ENCODE measurements around the gene IL17B. TPM values are rescaled to one million over a fixed set of nuclear protein-coding genes. Genes with fewer than 3 reads are reported as not detected.

The IL17B gene
- polyA plus RNA-seq, 3 donors: 0.69 to 1.6 (median 1.3) TPM

- no peak for DNase-seq (ENCODE audit: low read depth in 3 of 3, low spot score in 2 of 3)
Observed at GRCh38 chr5:149415066-149415967, 36.2 kb upstream of the IL17B start.

- DNase-seq (ENCODE audit: low read depth in 3 of 3, low spot score in 2 of 3): no peak
Observed at GRCh38 chr5:149414405-149415065, 35.4 kb upstream of the IL17B start.

- DNase-seq (ENCODE audit: low read depth in 3 of 3, low spot score in 2 of 3): no peak
Observed at GRCh38 chr5:149413477-149414210, 34.6 kb upstream of the IL17B start.

DNA sequence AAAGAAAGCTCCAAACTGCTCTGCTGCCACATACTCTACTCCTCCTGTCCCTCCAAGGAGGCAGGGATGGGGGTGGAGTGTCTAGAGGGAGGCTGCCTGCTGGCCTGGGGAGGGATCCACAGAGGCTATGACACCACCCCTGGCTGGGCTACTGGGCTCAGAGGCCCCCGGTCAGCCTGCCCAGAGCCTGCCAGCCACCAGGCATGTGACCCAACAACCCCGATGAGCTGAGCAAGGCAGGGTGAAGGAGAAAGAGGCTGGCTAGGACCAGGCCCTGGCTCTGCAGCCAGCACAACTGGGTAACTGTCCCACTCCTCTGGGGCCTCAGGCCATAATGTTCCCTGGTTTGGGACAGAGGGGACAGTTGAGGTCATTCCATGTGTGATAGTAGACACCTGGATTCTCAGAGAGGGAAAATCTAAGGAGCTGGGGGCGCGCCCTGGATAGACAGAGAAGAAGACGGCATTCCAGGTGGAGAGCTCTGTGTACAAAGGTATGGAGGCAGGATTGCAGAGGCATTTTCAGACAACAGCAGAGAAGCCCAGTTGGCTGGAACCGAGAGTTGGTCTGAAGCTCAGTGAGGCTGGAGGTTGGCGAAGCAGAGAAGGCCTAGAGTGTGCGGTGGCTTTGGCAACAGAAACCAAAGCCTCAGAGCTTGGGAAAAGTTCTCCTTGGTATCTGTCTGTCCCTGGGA is 33.8 kb upstream of the IL17B start:
- DNase-seq (ENCODE audit: low read depth in 3 of 3, low spot score in 2 of 3): no peak

- DNase-seq (ENCODE audit: low read depth in 3 of 3, low spot score in 2 of 3): no peak
Observed at GRCh38 chr5:149411738-149412519, 32.8 kb upstream of the IL17B start.

GRCh38 chr5:149410721-149411432 is 31.8 kb upstream of the IL17B start:
- DNase-seq (ENCODE audit: low read depth in 3 of 3, low spot score in 2 of 3): no peak

DNA sequence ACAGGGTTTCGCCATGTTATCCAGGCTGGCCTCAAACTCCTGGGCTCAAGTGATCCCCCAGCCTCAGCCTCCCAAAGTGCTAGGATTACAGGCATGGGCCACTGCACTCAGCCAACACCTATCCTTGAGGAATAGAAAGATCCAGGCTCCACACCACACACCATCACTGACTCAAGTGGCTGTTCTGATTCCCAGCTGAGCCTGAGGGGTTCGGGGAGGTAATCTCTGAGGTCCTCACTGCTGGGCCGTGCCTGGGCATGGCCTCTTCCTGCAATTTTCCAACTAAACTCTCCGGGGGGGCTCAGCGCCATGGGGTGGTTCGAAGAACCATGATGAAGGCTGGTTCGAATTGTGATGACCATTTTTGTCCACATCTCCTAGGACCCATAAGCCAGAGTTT is 31.0 kb upstream of the IL17B start:
- no peak for DNase-seq (ENCODE audit: low read depth in 3 of 3, low spot score in 2 of 3)

DNA sequence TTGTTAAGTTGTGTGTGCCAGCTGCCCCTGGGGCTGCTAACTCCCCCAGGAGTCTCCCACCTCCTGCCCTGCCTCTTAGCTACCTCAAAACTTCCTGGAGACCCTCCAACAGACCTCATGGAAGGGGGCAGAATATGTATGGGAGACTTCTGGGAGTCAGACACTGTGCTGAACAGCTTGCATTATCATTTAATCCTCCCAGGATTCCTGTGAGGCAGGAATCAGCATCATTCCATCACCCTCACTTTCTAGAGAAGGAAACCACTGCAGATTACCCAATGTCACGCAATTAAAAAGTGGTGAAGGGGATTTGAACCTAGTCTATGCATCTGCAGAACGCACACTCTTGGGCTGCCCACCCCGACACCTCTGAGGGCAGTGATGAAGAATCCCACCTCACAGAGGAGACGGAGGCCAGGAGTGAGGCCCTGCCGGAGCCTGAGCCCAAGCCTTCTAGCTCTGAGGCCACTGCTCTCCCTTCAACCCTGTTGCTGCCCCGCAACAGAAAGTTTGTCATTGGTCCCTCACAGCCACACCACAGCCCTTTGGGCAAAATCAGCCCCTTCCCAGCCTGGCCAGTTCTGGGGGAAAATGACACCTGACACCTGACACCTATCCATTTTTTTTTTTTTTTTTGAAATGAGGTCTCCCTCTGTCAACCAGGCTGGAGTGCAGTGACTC is 30.3 kb upstream of the IL17B start:
- DNase-seq (ENCODE audit: low read depth in 3 of 3, low spot score in 2 of 3): no peak

DNA sequence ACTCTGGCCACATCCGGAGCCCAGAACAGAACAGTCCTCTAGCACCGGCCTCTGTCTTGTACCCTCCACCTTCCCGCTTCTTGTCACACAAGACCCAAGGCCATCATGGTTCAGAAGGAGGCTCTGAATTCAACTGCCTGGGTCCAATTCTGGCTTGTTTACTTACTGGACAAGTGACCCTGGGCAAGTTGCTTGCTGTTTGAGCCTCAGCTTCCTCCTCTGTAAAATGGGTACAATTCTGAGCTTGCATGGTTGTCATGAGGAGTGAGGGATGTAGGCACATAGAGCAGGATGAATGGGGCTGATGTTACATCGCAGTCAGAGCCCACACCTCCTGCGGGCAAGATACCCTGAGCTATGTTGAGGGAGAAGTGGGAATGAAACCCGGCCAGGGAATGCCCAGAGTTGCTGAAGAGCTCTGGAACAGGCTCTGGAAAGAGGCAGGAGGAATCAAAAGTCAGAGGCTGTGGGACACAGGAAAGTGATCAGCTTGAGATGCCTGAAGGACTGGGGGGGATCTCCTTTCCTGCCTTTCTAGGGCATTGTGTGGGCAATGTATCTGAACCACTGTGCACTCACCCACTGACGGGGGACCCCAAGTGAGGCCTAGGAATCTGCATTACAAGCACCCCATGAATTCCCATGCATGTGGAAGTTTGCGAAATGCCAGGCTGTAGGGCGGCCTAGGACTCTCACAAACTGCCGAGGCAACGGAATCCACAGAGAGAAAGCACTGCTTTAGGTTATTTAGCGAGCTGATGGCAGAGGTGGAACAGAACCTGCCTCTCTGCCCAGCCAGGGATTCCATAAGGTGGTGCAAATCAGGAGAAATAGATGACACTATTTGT is 29.4 kb upstream of the IL17B start:
- no peak for DNase-seq (ENCODE audit: low read depth in 3 of 3, low spot score in 2 of 3)

DNA sequence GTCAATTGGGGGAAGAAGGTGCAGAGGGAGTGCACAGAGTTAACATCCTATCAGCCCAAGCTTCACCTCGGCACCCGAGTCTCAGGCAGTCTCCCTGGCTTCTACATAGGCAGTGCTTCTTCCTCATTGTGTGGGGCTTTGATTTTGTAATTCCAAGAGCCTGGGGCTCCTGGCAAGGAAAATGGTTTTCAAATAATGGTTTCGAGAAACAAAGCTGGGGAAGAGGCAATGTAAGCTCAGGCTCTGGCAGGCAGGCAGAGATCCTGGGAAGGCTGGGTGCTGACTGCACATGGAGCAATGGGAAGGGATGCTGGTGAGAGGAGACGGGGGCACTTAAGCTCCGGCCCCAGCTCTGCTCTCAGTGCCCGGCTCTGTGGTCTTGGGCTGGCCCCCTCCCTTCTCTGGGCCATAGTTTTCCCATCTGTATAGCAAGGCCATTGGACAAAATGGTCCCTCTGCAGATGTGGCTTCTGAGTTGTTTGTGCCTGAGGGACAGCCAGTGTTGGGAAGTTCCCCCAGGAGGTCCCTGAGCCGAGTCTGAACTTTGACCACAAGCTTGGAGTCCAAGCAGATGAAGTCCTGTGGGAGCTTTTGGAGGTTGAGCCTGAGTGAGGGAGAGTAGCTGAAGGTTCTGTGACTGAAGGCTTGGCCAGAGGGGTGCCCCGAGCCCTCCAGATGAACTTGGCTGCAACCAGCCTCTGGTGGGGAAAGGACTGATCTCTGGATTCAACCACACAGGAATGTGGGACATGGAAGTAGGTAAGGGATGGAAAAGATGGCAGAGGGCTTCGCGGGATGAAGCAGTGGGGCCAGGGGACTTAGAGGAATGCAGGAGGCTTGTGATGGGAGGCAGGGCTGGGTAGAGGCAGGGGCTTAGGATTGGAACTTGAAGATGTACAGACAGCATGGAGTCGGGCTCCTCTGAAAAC is 28.5 kb upstream of the IL17B start:
- no peak for DNase-seq (ENCODE audit: low read depth in 3 of 3, low spot score in 2 of 3)

- no peak for DNase-seq (ENCODE audit: low read depth in 3 of 3, low spot score in 2 of 3)
Observed at GRCh38 chr5:149406979-149407306, 27.9 kb upstream of the IL17B start.

DNA sequence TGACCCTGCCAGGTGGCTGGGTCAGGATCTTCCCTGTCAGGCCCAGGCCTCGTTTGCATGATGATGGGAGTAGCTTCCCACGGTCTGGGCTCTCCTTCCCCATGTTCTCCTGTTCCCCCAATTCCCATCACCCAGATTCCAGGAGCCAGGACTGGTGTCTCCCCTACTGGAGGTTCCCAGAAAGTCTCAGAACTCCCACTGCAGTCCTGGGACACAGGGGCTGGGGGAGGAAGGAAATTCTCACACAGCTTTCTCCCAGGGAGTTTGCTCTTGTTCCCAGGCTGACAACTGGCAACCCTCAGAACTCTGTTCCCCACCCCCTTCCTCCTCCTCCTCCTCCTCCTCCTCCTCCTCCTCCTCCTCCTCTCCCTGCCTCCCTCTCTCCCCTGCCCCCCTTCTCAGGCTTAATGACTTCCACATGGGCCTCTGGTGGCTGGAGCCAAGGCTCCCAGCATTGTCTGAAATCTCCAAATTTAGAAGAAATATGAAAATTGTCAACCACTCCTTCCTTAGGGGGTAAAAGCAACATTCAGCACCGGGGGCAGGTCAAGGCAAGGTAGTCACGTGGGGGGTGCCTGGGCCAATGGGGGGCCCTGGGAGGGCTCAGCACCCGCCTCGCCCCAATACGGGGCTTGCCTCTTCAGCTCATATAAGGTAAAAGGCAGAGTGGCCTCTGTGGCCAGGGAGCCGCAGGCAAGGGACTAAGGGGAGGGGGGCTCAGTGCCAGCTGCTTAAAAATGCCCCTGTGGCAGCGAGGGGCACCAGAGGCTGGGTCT is 27.3 kb upstream of the IL17B start:
- no peak for DNase-seq (ENCODE audit: low read depth in 3 of 3, low spot score in 2 of 3)

DNA sequence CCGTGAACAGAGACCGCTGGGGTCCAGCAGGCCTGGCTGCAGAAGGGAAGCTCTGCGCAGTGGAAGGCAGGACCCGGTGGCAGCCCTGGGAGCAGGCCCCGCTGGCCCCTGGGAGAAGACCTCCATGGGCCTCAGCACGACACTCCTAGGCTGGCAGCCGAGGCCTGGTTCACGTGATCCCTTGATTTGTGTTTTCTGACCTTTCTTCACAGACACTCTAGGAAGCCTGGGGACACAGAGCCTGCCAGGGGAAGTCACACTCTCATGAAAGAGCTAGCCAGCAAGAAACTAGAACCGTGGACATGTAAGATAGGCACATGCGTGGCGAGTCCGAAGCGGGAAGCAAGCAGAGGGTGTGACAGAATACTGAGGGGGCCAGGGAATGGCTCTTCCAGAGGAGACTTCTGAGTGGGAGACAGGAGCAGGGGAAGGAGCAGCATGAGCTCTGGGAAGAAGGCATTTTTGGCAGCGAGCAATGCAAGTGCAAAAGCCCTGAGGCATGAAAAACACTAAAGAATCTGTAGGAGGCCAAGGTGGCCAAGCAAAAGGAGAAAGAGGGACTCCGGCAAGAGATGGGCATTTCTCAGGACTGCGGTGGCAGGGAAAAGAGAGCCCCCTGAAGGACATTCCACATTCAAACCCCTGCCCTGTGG is 26.6 kb upstream of the IL17B start:
- DNase-seq (ENCODE audit: low read depth in 3 of 3, low spot score in 2 of 3): no peak

GRCh38 chr5:149404746-149405549 is 25.9 kb upstream of the IL17B start:
- DNase-seq (ENCODE audit: low read depth in 3 of 3, low spot score in 2 of 3): no peak

All from right renal cortex interstitium (tissue), 3 donors.